Stimulated activated CD4-positive, alpha-beta T cell treated with anti-CD3 and anti-CD28 coated beads, Interleukin-4, amount 100 ng/mL, for 24 hours (primary cell): ENCODE data around the gene PFDN1.

Experiments
- DNase-seq: peaks from one replicate; pipeline ENCODE4 v3.0.0-alpha.2; 2020

Gene PFDN1

GRCh38 chr5:140235791-140236551 is 66.9 kb downstream of the PFDN1 start:
- DNase-seq, result no peak

- DNase-seq, result no peak
These were observed 68.4 kb downstream of the PFDN1 start for GRCh38 chr5:140234377-140234989.

- DNase-seq, result no peak
These were observed 70.2 kb downstream of the PFDN1 start for GRCh38 chr5:140232731-140233130.

DNA sequence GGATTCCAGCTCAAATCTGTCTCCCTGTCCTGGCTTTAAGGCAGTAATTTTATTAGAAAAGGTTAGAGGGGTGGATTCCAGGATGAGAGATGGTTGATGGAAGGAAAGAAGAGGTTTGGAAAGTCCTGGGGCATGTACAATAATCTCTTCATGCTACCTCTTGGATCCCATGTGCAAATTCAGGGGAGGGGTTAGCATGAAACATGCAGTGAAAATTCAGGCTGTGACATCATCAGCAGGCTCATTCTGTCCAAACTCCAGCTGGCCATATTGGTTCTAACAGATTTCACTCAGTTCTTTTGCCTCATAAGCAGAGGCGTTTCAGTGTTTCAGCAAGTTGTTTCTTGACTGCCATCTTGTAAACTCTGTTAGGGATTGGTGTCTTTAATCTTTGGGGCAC is 72.5 kb downstream of the PFDN1 start:
- no peak for DNase-seq

DNA sequence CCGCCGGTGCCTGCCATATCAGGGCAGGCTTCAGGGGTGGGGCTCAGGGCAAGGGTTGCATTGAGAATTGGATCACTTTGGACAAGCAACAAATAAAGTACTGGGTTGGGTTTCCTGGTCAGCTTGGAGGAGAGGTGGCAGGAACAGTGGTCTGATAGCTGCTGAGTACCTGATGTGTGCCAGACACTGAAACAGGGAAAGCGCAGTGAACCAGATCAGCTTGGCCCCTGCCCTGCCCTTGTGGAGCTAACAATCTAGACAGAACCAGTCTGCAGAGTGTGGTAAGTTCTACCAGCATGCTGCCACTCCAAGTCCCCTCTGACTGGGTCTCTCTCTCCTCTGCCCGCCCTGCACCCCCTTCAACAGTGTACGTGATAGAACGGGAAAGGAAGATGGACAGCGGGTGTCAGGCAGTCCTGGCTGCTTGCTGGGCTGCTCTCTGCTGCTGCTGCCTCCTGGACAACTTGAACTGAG is 74.5 kb downstream of the PFDN1 start:
- no peak for DNase-seq

GRCh38 chr5:140227046-140227445 is 75.9 kb downstream of the PFDN1 start:
- DNase-seq, result no peak

DNA sequence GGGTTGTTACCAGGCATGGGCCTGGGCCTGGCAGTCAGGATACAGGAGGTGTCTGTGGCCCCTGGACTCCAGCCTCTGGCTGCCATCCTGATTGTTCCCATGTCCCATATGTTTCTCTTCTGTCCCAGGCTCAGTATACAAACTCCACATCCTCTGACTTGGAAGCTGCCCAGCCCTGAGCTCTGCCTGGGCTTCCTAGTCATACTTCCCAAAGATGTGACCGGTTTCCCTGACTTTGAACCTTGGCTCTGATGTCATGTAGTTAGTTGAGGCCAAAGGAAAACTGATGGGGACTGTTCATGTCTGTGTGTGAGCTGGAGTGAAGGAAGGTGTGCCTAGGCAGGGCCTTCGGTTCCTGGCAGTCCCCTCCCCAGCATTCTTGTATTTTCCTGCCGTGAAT is 77.5 kb downstream of the PFDN1 start:
- DNase-seq, result no peak

DNA sequence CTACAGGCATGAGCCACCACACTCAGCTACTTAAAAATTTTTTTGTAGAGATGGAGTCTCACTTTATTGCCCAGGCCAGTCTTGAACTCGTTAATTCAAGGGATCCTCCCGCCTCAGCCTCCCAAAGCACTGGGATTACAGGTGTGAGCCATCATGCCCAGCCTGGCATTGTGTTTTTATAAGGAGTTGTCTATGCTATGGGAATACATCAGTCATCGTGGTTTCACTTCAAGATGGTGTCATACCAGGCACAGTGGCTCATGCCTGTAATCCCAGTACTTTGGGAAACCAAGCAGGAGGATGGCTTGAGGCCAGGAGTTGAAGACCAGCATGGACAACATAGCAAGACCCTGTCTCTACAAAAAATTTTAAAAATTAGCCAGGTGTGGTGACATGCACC is 78.2 kb downstream of the PFDN1 start:
- DNase-seq, result no peak

GRCh38 chr5:140223567-140223966 is 79.3 kb downstream of the PFDN1 start:
- DNase-seq, result no peak

DNA sequence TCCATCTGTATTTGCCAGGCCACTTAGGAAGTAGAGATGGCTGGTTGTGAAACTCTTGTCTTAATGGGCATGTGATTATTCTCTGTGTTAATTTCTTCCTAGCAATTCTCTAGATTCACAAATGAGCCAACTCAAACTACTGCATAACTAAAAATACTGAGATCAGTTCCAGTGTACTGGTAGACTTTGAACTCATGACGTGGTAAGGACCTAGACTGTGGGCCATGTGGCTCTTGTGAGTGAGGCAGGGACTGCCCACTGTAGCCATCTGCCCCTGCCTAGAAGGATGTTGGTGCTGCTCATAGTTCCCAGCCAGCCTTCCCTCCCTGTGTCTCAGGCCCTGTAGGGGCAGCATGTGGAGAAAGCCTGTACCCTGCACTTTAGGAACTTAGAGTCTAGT is 80.5 kb downstream of the PFDN1 start:
- DNase-seq, result no peak

GRCh38 chr5:140221697-140222223 is 81.1 kb downstream of the PFDN1 start:
- no peak for DNase-seq

DNA sequence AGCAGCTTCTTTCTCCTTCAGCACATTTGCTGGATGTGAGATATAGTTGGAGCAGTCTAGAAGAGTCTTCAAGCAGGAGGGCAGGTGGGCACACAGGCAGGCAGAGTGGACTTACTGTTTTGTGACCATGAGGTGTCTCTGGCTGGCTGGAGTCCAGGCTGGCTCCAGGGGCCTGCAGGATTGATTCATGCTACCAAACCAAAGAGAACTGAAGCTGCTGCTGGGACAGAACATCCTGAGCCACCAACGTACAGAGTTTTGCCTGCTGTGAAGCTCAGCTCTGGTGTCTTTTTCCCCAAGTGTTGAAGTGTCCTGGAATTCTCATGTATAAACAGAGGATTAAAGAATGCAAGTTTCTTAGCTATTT is 82.2 kb downstream of the PFDN1 start:
- no peak for DNase-seq

DNA sequence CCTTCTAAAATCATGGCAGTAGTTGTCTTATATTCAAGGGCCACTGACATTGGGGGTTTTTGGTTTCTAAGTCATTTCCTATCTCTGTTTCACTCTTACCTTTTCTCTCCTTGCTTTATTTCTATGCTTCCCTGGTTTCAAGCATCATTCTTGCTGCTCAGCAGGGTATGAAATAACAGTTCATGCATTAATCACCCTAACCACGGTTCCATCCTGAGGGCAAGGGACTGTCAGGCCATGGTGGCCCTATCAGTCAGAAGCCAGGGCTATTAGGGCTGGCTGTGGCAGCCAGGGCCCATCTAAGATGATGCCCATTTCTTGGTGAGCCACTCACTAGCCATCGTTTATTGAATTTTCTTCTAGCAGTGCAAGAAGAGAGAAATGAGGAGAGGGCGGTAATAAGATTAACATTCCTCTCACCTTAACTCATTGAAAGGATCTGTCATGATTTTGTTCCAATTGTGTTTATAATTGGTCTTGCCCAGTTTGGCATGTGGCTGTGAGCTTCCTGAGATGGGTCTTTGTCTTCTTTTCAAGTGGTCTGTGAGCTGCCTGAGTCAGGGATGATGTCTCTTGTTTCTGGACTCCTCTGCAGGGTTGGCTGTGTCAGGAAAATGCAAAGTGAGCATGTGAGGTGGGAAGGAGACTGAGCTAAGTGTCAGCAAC is 82.7 kb downstream of the PFDN1 start:
- DNase-seq, result no peak

DNA sequence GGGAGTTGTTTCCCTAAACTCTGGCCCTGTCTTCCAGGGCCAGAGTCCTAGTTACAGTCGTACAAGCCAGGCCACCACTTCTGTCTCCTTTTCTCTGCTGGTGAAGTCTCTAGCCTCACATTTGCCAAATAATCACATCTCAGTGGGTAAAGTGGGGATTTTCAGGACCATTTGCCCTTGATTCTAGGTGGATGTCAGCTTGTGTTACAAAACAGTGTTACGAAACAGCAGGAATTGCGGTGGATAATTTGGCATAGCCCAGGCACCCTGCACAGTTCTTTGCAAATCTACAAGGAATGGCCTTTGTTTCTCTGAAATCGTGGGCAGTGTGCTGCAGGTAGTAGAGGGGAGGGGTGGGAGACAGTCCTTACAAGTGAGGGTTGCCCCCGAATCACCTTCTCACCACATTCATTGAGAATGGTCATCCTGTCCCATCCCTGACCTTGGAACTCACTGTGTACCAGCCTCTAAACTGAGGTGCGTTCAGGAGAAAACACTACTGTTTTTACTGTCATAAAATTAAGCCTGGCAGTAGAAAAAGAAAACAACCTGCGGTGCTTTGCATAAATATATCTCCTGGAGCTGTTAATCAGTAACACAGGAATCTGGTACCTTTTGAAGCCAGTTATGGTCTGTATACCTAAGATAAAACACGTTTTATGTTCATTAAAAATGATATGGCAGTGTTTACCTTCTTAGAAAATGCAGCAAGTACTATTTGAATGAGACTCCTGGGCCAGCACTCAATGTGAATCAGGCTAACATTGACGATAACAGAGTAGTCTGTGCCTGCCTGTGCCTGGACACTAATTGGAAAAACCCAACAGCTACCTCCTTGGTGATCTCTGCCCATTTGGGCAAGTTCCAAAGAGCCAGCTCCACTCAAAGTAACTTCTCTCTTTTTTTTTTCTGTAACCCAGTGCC is 83.6 kb downstream of the PFDN1 start:
- DNase-seq, result no peak

GRCh38 chr5:140217299-140218026 is 85.4 kb downstream of the PFDN1 start:
- no peak for DNase-seq

DNA sequence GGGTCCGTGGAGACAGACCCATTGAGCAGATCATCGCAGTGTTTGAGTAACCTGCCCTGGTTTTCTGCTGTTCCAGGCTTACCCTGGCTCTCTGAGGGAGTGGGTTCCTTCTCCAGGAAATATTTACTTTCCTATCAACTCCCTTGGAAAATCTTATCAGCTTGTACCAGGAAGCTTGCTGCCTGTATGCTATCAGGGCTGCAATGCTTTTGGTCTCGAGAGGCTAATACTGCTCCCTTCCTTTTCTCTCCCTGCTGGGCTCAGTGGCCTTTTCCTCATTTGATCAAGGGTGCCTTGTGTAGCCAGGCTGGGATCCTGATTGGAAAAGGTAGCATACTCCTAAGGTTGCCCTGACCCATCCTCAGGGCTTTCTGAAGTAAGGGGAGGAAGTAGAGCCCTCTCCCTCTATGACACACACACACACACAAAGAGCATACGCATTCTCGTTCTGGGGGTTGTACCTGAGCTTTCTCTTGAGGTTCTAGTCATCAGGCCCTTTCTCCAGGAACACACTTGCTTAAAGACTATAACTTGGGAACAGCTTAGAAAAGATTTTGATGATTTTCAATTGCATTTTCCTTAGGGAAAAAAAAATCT is 86.3 kb downstream of the PFDN1 start:
- DNase-seq, result no peak

DNA sequence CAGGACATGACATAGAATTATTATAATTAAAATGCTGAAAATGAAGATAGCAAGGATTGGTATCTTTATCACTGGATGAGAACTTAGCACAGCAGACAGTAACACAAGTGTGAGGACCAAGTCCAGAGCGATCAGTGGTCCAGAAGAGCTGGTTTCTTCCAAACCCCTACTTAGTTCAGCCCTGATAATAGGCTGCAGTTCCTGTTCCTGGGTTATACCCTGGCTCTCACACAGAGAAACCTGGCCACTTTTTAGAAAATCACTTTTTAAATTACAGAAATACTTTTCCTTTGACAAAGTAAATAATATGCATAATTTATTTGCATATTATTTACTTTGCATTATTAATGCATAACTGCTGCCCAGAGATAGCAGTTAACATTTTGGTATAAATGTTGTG is 87.6 kb downstream of the PFDN1 start:
- DNase-seq, result no peak

DNA sequence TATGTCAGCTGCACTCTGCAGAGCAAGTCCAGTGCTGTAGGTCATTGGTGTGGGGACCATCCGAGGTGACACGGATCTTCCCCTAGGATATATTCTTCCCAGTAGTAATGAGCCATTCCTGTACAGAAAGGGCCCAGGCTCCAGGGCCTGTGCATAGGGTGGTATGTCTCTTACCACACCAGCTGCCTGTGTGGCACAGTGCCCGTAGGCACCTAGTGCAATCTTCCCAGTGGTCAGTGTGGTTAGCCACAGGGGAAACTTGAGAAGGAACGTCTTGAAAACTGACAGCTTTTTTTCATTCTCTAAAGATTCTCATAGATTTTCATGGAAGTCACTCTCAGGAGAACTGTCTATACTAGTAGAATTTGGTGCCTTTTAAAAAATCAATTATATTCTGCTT is 88.1 kb downstream of the PFDN1 start:
- DNase-seq, result no peak

DNA sequence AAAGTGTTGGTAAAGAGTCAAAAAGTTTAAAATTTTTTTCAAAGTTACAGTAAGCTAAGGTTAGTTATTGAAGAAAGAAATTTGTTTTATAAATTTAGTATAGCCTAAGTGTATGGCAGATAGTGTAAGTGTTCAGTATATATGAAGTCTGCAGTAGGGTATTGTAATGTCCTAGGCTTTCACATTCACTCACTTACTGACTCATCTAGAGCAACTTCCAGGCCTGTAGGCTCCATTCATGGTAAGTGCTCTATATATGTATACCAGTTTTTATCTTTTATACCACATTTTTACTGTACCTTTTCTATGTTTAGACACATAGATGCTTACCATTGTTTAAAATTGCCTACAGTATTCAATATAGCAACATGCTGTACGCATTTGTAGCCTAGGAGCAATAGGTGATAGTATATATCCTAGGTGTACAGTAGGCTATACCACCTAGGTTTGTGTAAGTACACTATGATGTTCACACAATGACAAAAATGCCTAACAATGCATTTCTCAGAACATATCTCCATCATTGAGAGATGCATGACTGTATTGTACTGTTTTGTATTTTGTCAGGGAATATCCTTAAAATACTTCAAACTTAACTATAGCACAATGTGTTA is 89.4 kb downstream of the PFDN1 start:
- DNase-seq, result no peak

DNA sequence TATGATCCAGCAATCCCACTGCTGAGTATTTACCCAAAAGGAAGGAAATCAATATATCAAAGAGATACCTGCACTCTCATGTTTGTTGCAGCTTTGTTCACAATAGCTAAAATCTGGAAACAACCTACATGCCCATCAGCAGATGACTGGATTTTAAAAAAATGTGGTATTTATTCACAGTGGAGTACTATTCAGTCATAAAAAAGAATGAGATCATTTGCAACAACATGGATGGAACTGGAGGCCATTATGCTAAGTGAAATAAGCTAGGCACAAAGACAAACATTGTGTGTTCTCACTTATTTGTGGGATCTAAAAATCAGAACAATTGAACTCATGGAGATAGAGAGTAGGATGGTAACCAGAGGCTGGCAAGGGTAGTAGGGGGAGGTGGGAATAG is 94.8 kb downstream of the PFDN1 start:
- DNase-seq, result no peak

DNA sequence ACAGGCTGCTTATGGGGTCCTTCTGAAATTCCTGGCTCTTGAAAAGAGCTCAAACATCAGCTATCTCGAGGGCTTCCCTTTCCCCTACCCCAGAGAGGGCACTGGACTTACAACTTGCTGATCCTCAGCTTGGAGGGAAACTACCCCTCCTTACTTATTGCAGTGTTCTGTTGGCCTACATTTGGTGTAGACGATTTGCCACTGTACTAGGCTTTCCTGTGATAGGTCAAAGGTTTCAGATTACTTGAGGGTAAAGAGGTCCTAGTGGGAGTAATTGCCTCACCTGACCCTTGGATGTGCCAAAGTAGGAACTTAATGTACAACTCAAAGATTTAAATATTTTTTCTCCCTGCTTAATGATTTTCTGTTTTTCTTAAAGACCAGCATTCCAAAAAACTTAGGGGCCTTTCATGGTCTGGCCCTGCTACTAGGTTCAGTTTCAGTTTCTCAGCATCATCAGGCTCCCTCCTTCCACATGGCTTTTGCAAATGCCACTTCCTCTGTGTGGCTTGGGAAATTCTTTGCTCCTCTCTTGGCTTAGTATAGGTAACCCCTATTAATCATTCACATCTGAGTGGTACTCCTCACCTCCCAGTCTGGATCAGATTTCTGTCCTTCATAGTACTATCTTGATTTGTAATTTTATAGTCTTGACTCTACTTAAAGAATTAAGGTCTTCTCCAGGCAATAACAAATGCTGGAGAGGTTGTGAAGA is 95.5 kb downstream of the PFDN1 start:
- DNase-seq, result no peak
